GM21515 (cell line): ENCODE measurements around the gene GPSM1.

Source experiments
- ATAC-seq: cut with Tn5 transposase; IDR thresholded peaks from one replicate; pipeline ENCODE4 v1.9.1; 2021; ENCODE audit not compliant: unreplicated experiment

Gene GPSM1, protein sequence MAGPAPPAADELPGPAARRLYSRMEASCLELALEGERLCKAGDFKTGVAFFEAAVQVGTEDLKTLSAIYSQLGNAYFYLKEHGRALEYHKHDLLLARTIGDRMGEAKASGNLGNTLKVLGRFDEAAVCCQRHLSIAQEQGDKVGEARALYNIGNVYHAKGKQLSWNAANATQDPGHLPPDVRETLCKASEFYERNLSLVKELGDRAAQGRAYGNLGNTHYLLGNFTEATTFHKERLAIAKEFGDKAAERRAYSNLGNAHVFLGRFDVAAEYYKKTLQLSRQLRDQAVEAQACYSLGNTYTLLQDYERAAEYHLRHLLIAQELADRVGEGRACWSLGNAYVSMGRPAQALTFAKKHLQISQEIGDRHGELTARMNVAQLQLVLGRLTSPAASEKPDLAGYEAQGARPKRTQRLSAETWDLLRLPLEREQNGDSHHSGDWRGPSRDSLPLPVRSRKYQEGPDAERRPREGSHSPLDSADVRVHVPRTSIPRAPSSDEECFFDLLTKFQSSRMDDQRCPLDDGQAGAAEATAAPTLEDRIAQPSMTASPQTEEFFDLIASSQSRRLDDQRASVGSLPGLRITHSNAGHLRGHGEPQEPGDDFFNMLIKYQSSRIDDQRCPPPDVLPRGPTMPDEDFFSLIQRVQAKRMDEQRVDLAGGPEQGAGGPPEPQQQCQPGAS

GRCh38 chr9:136327304-136327974, at the start of gene GPSM1:
GPSM1 (plus strand) TSS chr9:136327539; CDS start chr9:136327696, 157 bp downstream.
- no peak for ATAC-seq

- no peak for ATAC-seq
Observed at GRCh38 chr9:136277746-136278145, 49.6 kb upstream of the GPSM1 start.

GRCh38 chr9:136278221-136278620, 49.1 kb upstream of the GPSM1 start:
- ATAC-seq = no peak

GRCh38 chr9:136278894-136279293, 48.4 kb upstream of the GPSM1 start:
- no peak for ATAC-seq

- ATAC-seq = no peak
Observed at GRCh38 chr9:136279471-136279870, 47.9 kb upstream of the GPSM1 start.

DNA sequence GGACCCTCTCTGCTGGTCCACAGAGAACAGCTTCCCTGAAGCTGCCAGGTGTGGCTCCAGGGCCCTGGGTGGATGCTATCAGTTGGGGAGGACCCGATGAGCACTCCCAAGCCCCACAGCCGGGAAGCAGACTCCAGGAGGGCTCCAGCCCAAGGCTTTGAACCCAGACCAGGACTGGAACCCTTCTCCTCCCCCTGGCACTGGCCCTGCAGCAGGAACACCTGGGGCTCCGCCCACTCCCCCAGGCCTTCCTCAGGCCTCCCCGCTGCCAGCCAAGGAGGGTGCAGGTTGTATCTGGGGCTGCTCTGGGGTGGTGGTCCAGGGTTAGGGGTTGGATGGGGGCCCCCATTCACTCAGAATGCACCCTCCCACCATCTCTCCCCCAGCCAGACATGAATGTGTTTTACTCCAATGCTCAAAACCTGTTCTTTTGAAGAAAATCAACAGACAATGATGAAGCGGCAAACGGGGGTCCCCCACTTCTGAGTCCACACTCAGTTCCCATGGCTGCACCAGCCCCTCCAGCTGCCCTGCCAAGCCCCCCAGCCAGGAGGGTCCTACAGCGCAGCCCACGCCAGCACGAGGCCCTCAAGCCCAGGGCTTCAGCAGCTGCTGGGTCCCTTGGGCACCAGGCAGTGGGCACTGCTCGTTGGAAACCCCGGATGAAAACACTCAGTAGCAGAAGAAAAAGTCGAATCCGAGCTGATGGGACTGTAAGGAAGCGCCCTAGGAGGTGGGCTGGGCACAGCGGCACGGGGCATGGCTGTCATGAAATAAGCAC, 46.6 kb upstream of the GPSM1 start:
- ATAC-seq = no peak

- ATAC-seq = no peak
Observed at GRCh38 chr9:136281421-136282271, 45.7 kb upstream of the GPSM1 start.

- ATAC-seq = no peak
Observed at GRCh38 chr9:136282272-136282861, 45.0 kb upstream of the GPSM1 start.

DNA sequence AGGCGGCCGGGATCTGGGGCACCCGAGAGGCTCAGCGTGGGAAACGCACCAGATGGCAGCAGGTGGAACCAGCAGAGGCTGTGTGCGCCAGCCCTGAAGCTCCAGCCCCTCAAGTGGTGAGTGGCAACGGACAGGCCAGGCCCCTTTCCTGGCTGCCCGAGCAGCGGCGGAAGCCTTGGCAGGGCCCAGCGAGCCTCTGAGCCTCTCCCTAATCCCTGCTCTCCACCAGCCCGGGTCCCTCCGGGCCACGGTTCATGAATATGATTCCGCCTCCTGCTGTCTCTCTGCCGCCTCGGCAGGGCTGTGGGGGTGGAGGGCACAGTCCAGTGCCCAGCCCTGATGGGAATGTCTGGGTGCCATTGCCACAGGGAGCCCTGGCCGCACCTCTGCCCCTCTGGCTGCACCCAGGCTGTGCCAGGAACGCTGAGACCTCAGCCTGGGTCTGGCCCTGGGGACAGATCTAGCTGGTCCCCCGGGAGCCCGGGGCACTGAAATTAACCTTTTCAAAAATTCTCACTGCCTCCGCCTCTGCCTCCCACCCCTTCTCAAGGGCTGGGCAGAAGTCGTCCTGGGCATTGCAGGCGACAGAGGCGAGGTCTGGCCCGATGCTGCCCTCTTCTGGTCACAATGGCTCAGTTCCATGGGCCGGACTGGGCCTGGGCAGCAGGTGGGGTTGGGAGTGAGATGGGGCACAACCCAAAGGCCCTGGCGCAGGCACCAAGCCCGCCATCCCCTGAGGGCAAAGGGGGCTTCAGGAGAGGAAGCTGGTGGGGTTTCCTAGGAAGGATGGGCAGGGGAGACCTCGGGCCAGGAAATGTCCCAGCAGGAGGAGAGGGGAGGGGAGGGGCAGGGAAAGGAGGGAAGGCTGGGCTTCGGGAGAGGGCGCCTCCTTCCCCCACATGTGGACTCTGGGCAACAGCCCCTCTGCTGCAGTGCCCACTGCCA, 43.8 kb upstream of the GPSM1 start:
- ATAC-seq = no peak

DNA sequence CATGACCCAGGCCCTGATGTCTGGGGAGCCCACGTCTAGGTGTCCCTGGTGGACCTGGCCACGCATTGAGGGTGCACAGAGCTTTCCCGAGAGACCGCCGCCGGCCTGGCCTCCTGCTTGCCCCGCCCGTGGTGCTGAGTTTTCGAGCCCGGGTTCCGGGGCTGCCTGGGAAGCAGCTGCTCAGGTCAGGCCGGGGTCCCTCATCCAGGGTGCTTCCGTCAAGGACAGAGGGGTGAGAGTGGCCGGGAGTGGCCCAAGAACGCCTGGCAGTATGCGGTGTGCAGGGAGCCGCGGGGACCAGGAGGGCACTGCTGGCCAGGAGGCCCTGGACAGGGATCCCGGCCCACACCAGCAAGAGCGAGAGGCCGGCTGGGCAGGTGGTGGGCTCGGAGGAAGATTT, 43.0 kb upstream of the GPSM1 start:
- ATAC-seq = no peak

GRCh38 chr9:136284951-136285350, 42.4 kb upstream of the GPSM1 start:
- ATAC-seq = no peak

DNA sequence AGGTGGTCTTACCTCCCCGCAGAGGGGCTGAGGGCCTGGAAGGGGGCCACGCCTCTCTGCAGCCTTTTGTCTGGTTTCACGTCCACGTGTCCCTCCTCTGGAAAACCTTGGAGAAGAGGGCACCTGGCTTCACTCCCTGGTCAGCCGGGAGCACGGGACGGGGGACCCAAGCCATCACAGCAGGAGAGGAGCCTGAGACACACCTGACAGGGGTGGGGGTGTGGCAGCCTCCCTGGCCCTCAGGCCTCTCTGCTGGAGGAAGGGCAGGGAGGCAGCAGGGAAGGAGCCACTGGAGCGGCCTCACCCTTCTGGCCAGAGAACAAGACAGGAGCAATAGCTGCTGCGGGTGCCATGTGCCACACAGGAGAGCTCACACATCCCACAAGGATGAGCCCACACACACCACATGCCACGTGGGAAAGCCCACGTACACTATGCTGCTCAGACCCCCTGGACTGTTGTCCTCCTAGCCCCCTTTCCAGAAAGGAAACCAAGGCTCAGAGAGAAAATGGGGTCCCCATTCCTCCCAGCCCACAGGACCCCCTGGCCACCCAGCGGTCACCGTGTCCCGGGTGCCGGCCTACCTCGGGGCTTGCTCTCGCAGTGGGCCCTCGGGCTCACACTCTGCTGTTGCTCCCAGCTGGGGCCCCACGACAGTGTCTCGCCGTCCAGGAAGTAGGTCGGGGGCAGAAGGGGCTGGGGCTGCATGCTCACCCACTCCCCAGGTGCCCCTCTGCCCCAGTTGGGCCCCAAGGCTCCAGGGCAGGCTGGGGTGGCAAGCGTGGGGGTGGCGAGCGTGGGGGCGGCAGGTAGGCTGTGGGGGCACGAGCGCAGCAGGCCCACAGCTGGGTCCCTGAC, 41.6 kb upstream of the GPSM1 start:
- no peak for ATAC-seq

- no peak for ATAC-seq
Observed at GRCh38 chr9:136286359-136286986, 40.9 kb upstream of the GPSM1 start.

DNA sequence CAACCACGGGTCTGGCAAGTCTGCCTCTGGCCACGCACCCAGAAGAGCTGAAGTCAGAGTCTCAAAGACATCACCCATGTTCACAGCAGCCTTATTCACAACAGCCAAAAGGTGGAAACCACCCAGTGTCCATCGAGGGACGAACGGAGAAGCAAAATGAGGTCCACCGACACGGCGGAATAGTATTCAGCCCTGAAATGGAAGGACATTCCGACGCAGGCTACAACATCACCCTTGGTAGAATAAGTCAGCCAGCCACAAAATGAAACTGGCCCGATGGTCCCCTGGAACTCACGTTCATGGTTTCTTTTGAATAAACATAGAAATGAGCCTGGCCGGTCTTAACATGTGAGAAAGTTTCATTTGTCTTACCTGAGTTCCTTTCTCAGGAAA, 40.4 kb upstream of the GPSM1 start:
- no peak for ATAC-seq

GRCh38 chr9:136287960-136288753, 39.2 kb upstream of the GPSM1 start:
- no peak for ATAC-seq

- ATAC-seq = no peak
Observed at GRCh38 chr9:136289651-136290507, 37.5 kb upstream of the GPSM1 start.
